ENCODE measurements around the gene HRAS. TPM values are rescaled to one million over a fixed set of nuclear protein-coding genes. Genes with fewer than 3 reads are reported as not detected.

The HRAS gene
- total and polyA plus RNA-seq, 10 of the 15 experiments (the other 5 are each of a cell fraction or from before 2014, with no cell fraction given), result 2.8 to 72.4 (median 31.7) TPM

- ChIA-PET CTCF (no interaction called here), SMC1A (ENCODE audit: uncharacterized antibody, unreplicated experiment) (no interaction called here), POLR2A (no interaction called here), RAD21 (ENCODE audit: unreplicated experiment) (no interaction called here)
- Histone ChIP-seq H3K27me3 (replicated peaks in 1 of 2; ENCODE audit: control insufficient read depth in 2 of 2, insufficient read depth in 2 of 2, low read length in 1 of 2) (no peaks in the 10 kb centered on the region), H3K36me3 (ENCODE audit: control insufficient read depth in 2 of 2, insufficient read depth in 2 of 2, low read length in 1 of 2) (peaks cover 6 to 11% of the 10 kb centered on the region in 2 experiments; a peak in 3 of 4 replicates), H3K4me2 (ENCODE audit: control insufficient read depth, insufficient read depth) (no peak overlapping the region), H4K20me1 (ENCODE audit: control insufficient read depth, insufficient read depth) (no peaks in the 10 kb centered on the region), H3K79me2 (ENCODE audit: control insufficient read depth, insufficient read depth, low read length) (no peaks in the 10 kb centered on the region), H3K9me3 (replicated peaks; ENCODE audit: control insufficient read depth, insufficient read depth, low read length) (no peaks in the 10 kb centered on the region), H2AFZ (ENCODE audit: control insufficient read depth, low read depth, low read length) (no peak overlapping the region), H3K4me3 (no peak overlapping the region), H3K4me1 (ENCODE audit: control insufficient read depth, insufficient read depth, low read length) (no peaks in the 10 kb centered on the region), H3K9ac (ENCODE audit: control insufficient read depth, insufficient read depth, low read length) (no peak overlapping the region), H3K27ac (ENCODE audit: control insufficient read depth, insufficient read depth) (no peak overlapping the region)
- 85% methylated on average over 15 of the region's 15 CpGs for WGBS (ENCODE audit: insufficient coverage, insufficient replicate concordance, low lambda C conversion rate, missing lambda C conversion rate)
- no TSS peak for BruUV-seq (replicated peaks)
- intact Hi-C loops (cut with micrococcal nuclease; ENCODE audit: unreplicated experiment), result no loop called here
- ATAC-seq (no peak), FAIRE-seq (no peak), DNase-seq (ENCODE audit: low read depth, low spot score) (no peak)
- in situ Hi-C loops (cut with MboI), result no loop called here
- TF ChIP-seq ESRRA (IDR thresholded peaks at IDR 0.05; ENCODE audit: low read length) (no peak), EGR1 (IDR thresholded peaks at IDR 0.05; ENCODE audit: borderline replicate concordance in 1 of 2, low read depth in 2 of 2, low read length in 2 of 2) (no peak), YBX1 (IDR thresholded peaks at IDR 0.05) (no peak), ATF7 (IDR thresholded peaks at IDR 0.05; ENCODE audit: low read depth) (no peak), CHD2 (IDR thresholded peaks at IDR 0.05; ENCODE audit: borderline replicate concordance, low read depth, low read length) (no peak), RFX5 (IDR thresholded peaks at IDR 0.05; ENCODE audit: low read depth, low read length) (no peak), PKNOX1 (IDR thresholded peaks at IDR 0.05) (no peak), BCL3 (IDR thresholded peaks at IDR 0.05; ENCODE audit: borderline replicate concordance, insufficient read depth, low read depth, low read length, poor library complexity, severe bottlenecking) (no peak), ELK1 (IDR thresholded peaks at IDR 0.05; ENCODE audit: low read depth, low read length) (no peak), NKRF (conservative IDR thresholded peaks at IDR 0.05) (no peak), MEF2A (IDR thresholded peaks at IDR 0.05; ENCODE audit: insufficient read depth, low read depth, low read length) (no peak), MXI1 (IDR thresholded peaks at IDR 0.05; ENCODE audit: low read depth, low read length) (no peak), SMC3 (IDR thresholded peaks at IDR 0.05; ENCODE audit: borderline replicate concordance, low read length) (no peak), NR2C2 (IDR thresholded peaks at IDR 0.05; ENCODE audit: borderline replicate concordance, control insufficient read depth, insufficient read length, low read depth) (no peak), SPI1 (IDR thresholded peaks at IDR 0.05; ENCODE audit: borderline replicate concordance, insufficient read depth, low read depth, low read length) (no peak), E4F1 (IDR thresholded peaks at IDR 0.05; ENCODE audit: borderline replicate concordance, partially characterized antibody) (no peak), FOS (IDR thresholded peaks at IDR 0.05; ENCODE audit: borderline replicate concordance, extremely low read depth, insufficient read length) (no peak)
Observed at GRCh38 chr11:490930-491260, 44.5 kb downstream of the HRAS start.
